ENCODE results near the gene SCYL3. TPM values are rescaled to one million over a fixed set of nuclear protein-coding genes. Genes with fewer than 3 reads are reported as not detected.
"Not testable (repeated sequence)": the region's sequence is repeated elsewhere in the genome, so short reads cannot be mapped to it uniquely, and the experiment has no call there.

The SCYL3 gene
- polyA plus RNA-seq, 2 donors, result 3.8 to 5.3 TPM

GRCh38 chr1:169924063-169924462 is 30.4 kb upstream of the SCYL3 start:
- H3K9me3 ChIP-seq (ENCODE audit: control insufficient read depth in 2 of 2, insufficient read depth in 1 of 2, low read depth in 1 of 2, low read length in 1 of 2), result no peaks in the 10 kb centered on the region
- no peaks in the 10 kb centered on the region for H3K36me3 ChIP-seq (ENCODE audit: control insufficient read depth in 2 of 2, insufficient read depth in 2 of 2, low read length in 1 of 2)
- no peak overlapping the region for H3K4me3 ChIP-seq (ENCODE audit: low read depth in 1 of 2, low read length in 2 of 2)
- no peaks in the 10 kb centered on the region for H3K27me3 ChIP-seq (ENCODE audit: control insufficient read depth in 1 of 2, insufficient read depth in 2 of 2, low read length in 2 of 2)
- 91 to 92% methylated on average over 2 of the region's 2 CpGs for WGBS, 2 donors
- no peak overlapping the region for H3K27ac ChIP-seq (ENCODE audit: low read depth in 2 of 2, low read length in 1 of 2)
- no peaks in the 10 kb centered on the region for H3K4me1 ChIP-seq (ENCODE audit: control insufficient read depth in 2 of 2, insufficient read depth in 2 of 2, low read length in 1 of 2)

GRCh38 chr1:169921080-169921479 is 27.4 kb upstream of the SCYL3 start:
- H3K4me1 ChIP-seq (ENCODE audit: control insufficient read depth in 2 of 2, insufficient read depth in 2 of 2, low read length in 1 of 2), result no peaks in the 10 kb centered on the region
- H3K27me3 ChIP-seq (ENCODE audit: control insufficient read depth in 1 of 2, insufficient read depth in 2 of 2, low read length in 2 of 2), result no peaks in the 10 kb centered on the region
- no peak overlapping the region for H3K4me3 ChIP-seq (ENCODE audit: low read depth in 1 of 2, low read length in 2 of 2)
- no peaks in the 10 kb centered on the region for H3K9me3 ChIP-seq (ENCODE audit: control insufficient read depth in 2 of 2, insufficient read depth in 1 of 2, low read depth in 1 of 2, low read length in 1 of 2)
- no peak overlapping the region for H3K27ac ChIP-seq (ENCODE audit: low read depth in 2 of 2, low read length in 1 of 2)
- 95 to 97% methylated on average over 4 of the region's 4 CpGs for WGBS, 2 donors
- no peaks in the 10 kb centered on the region for H3K36me3 ChIP-seq (ENCODE audit: control insufficient read depth in 2 of 2, insufficient read depth in 2 of 2, low read length in 1 of 2)

DNA sequence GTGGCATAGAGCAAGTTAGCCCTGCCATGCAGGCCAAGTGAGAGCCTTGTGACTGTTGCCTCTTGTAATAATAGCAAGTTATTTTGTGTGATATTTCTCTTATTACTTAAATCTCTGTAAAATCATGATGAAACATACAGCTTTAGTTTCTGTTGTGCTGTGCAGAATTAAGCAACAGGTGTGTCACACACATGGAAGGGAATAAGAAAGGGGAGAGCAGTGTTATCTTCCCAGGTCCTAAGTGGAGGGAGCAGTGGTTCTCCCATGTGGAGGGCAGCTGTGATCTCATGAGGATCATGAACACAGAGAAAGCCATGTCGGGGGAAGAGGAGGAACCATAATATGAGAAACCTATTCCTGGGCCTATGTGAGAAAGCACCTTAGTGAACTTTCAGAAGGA is 25.2 kb upstream of the SCYL3 start:
- Histone ChIP-seq H3K4me1 (ENCODE audit: control insufficient read depth in 2 of 2, insufficient read depth in 2 of 2, low read length in 1 of 2) (no peaks in the 10 kb centered on the region), H3K9me3 (ENCODE audit: control insufficient read depth in 2 of 2, insufficient read depth in 1 of 2, low read depth in 1 of 2, low read length in 1 of 2) (no peaks in the 10 kb centered on the region), H3K27ac (ENCODE audit: low read depth in 2 of 2, low read length in 1 of 2) (no peak overlapping the region), H3K4me3 (ENCODE audit: low read depth in 1 of 2, low read length in 2 of 2) (no peak overlapping the region), H3K27me3 (ENCODE audit: control insufficient read depth in 1 of 2, insufficient read depth in 2 of 2, low read length in 2 of 2) (no peaks in the 10 kb centered on the region), H3K36me3 (ENCODE audit: control insufficient read depth in 2 of 2, insufficient read depth in 2 of 2, low read length in 1 of 2) (no peaks in the 10 kb centered on the region)
- WGBS, 2 donors, result 93 to 100% methylated on average over 1 of the region's 1 CpG

GRCh38 chr1:169918220-169918619 is 24.5 kb upstream of the SCYL3 start:
- H3K4me3 ChIP-seq (ENCODE audit: low read depth in 1 of 2, low read length in 2 of 2); H3K4me1 ChIP-seq (ENCODE audit: control insufficient read depth in 2 of 2, insufficient read depth in 2 of 2, low read length in 1 of 2); H3K36me3 ChIP-seq (ENCODE audit: control insufficient read depth in 2 of 2, insufficient read depth in 2 of 2, low read length in 1 of 2); H3K27ac ChIP-seq (ENCODE audit: low read depth in 2 of 2, low read length in 1 of 2); H3K27me3 ChIP-seq (ENCODE audit: control insufficient read depth in 1 of 2, insufficient read depth in 2 of 2, low read length in 2 of 2); H3K9me3 ChIP-seq (ENCODE audit: control insufficient read depth in 2 of 2, insufficient read depth in 1 of 2, low read depth in 1 of 2, low read length in 1 of 2): not testable (repeated sequence)
- WGBS, 2 donors, result 86 to 88% methylated on average over 9 of the region's 9 CpGs

DNA sequence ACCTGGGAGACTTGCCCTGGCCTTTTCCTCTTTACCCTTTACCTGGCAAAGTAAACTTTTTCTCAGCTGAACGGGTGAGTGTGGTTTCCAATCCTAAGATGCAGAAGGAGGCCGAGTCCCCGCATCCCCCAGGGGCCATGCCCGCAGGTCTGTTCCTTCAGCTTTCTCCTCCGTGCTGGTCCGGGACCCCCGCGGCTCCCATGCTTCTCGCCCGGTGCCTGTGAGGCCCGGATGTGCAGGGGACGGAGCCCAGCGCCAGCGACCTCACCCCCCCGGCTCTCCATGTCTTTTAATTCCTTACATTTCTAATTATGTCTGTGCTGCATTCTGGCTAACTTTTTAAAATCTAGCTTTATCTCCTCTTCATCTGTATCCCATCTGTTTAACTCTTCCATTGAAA is 21.5 kb upstream of the SCYL3 start:
- no peaks in the 10 kb centered on the region for H3K4me1 ChIP-seq (ENCODE audit: control insufficient read depth in 2 of 2, insufficient read depth in 2 of 2, low read length in 1 of 2)
- no peaks in the 10 kb centered on the region for H3K27me3 ChIP-seq (ENCODE audit: control insufficient read depth in 1 of 2, insufficient read depth in 2 of 2, low read length in 2 of 2)
- H3K36me3 ChIP-seq (ENCODE audit: control insufficient read depth in 2 of 2, insufficient read depth in 2 of 2, low read length in 1 of 2), result no peaks in the 10 kb centered on the region
- peaks cover 0 to 3% of the 10 kb centered on the region in 2 donors for H3K9me3 ChIP-seq (ENCODE audit: control insufficient read depth in 2 of 2, insufficient read depth in 1 of 2, low read depth in 1 of 2, low read length in 1 of 2)
- no peak overlapping the region for H3K4me3 ChIP-seq (ENCODE audit: low read depth in 1 of 2, low read length in 2 of 2)
- no peak overlapping the region for H3K27ac ChIP-seq (ENCODE audit: low read depth in 2 of 2, low read length in 1 of 2)
- WGBS, 2 donors, result 55 to 58% methylated on average over 15 of the region's 15 CpGs

- no peak overlapping the region for H3K27ac ChIP-seq (ENCODE audit: low read depth in 2 of 2, low read length in 1 of 2)
- peaks cover 0 to 3% of the 10 kb centered on the region in 2 donors for H3K9me3 ChIP-seq (ENCODE audit: control insufficient read depth in 2 of 2, insufficient read depth in 1 of 2, low read depth in 1 of 2, low read length in 1 of 2)
- H3K4me3 ChIP-seq (ENCODE audit: low read depth in 1 of 2, low read length in 2 of 2), result no peak overlapping the region
- WGBS, 2 donors, result 21 to 45% methylated on average over 3 of the region's 3 CpGs
- H3K36me3 ChIP-seq (ENCODE audit: control insufficient read depth in 2 of 2, insufficient read depth in 2 of 2, low read length in 1 of 2), result no peaks in the 10 kb centered on the region
- no peaks in the 10 kb centered on the region for H3K27me3 ChIP-seq (ENCODE audit: control insufficient read depth in 1 of 2, insufficient read depth in 2 of 2, low read length in 2 of 2)
- no peaks in the 10 kb centered on the region for H3K4me1 ChIP-seq (ENCODE audit: control insufficient read depth in 2 of 2, insufficient read depth in 2 of 2, low read length in 1 of 2)
These were observed 20.8 kb upstream of the SCYL3 start for GRCh38 chr1:169914531-169914930.

GRCh38 chr1:169909499-169909898 is 15.8 kb upstream of the SCYL3 start:
- Histone ChIP-seq H3K4me3 (ENCODE audit: low read depth in 1 of 2, low read length in 2 of 2) (no peak overlapping the region), H3K27me3 (ENCODE audit: control insufficient read depth in 1 of 2, insufficient read depth in 2 of 2, low read length in 2 of 2) (no peaks in the 10 kb centered on the region), H3K36me3 (ENCODE audit: control insufficient read depth in 2 of 2, insufficient read depth in 2 of 2, low read length in 1 of 2) (no peaks in the 10 kb centered on the region), H3K4me1 (ENCODE audit: control insufficient read depth in 2 of 2, insufficient read depth in 2 of 2, low read length in 1 of 2) (no peaks in the 10 kb centered on the region), H3K27ac (ENCODE audit: low read depth in 2 of 2, low read length in 1 of 2) (no peak overlapping the region), H3K9me3 (ENCODE audit: control insufficient read depth in 2 of 2, insufficient read depth in 1 of 2, low read depth in 1 of 2, low read length in 1 of 2) (peaks cover 0 to 3% of the 10 kb centered on the region in 2 donors)
- 91 to 93% methylated on average over 16 of the region's 16 CpGs for WGBS, 2 donors

- Histone ChIP-seq H3K4me1 (ENCODE audit: control insufficient read depth in 2 of 2, insufficient read depth in 2 of 2, low read length in 1 of 2) (no peaks in the 10 kb centered on the region), H3K27me3 (ENCODE audit: control insufficient read depth in 1 of 2, insufficient read depth in 2 of 2, low read length in 2 of 2) (no peaks in the 10 kb centered on the region), H3K36me3 (ENCODE audit: control insufficient read depth in 2 of 2, insufficient read depth in 2 of 2, low read length in 1 of 2) (no peaks in the 10 kb centered on the region), H3K9me3 (ENCODE audit: control insufficient read depth in 2 of 2, insufficient read depth in 1 of 2, low read depth in 1 of 2, low read length in 1 of 2) (peaks cover 0 to 3% of the 10 kb centered on the region in 2 donors), H3K4me3 (ENCODE audit: low read depth in 1 of 2, low read length in 2 of 2) (no peak overlapping the region), H3K27ac (ENCODE audit: low read depth in 2 of 2, low read length in 1 of 2) (no peak overlapping the region)
These were observed 13.2 kb upstream of the SCYL3 start for GRCh38 chr1:169906938-169907337.

DNA sequence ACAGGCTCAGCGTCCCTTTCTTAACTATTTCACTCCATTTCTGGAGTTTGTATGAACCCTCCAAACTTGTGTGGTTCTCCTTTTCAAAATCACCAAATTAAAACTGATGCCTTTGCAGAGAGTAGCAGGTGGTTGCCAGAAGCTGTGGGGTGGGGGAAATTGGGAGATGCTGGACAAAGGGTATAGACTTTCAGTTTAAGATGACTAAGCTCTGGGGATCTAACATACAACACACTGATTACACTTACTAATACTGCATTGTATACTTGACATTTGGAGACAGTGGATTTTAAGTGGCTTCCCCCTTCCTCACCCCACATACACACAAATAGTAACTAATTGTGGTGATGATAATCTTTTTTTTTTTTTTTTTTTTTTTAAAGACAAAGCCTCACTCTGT is 11.1 kb upstream of the SCYL3 start:
- Histone ChIP-seq H3K4me1 (ENCODE audit: control insufficient read depth in 2 of 2, insufficient read depth in 2 of 2, low read length in 1 of 2) (no peaks in the 10 kb centered on the region), H3K9me3 (ENCODE audit: control insufficient read depth in 2 of 2, insufficient read depth in 1 of 2, low read depth in 1 of 2, low read length in 1 of 2) (no peaks in the 10 kb centered on the region), H3K4me3 (ENCODE audit: low read depth in 1 of 2, low read length in 2 of 2) (no peak overlapping the region), H3K36me3 (ENCODE audit: control insufficient read depth in 2 of 2, insufficient read depth in 2 of 2, low read length in 1 of 2) (no peaks in the 10 kb centered on the region), H3K27me3 (ENCODE audit: control insufficient read depth in 1 of 2, insufficient read depth in 2 of 2, low read length in 2 of 2) (no peaks in the 10 kb centered on the region), H3K27ac (ENCODE audit: low read depth in 2 of 2, low read length in 1 of 2) (no peak overlapping the region)
- WGBS, 2 donors, result 89 to 90% methylated on average over 1 of the region's 1 CpG

DNA sequence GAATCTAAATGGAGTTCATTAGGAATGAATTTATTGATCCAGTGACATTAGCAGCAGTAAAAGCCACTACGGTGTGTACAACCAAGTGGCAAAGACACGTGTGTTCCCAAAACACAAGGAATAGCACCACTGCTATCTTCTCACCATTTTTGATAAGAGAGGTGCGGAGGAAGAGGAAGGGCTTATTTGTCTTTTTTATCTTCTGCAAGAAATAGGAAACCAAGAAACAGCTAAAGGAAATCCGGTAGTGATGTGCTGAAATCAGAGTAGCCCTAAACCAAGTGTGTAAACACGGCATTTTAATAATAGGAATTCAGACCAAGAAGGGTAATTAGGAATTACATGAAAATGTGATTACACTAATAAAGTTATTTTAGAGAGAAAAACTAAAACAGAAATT is 9.1 kb upstream of the SCYL3 start:
- 53 to 65% methylated on average over 5 of the region's 5 CpGs for WGBS, 2 donors
- H3K9me3 ChIP-seq (ENCODE audit: control insufficient read depth in 2 of 2, insufficient read depth in 1 of 2, low read depth in 1 of 2, low read length in 1 of 2), result no peaks in the 10 kb centered on the region
- no peaks in the 10 kb centered on the region for H3K36me3 ChIP-seq (ENCODE audit: control insufficient read depth in 2 of 2, insufficient read depth in 2 of 2, low read length in 1 of 2)
- no peak overlapping the region for H3K27ac ChIP-seq (ENCODE audit: low read depth in 2 of 2, low read length in 1 of 2)
- no peaks in the 10 kb centered on the region for H3K4me1 ChIP-seq (ENCODE audit: control insufficient read depth in 2 of 2, insufficient read depth in 2 of 2, low read length in 1 of 2)
- no peaks in the 10 kb centered on the region for H3K27me3 ChIP-seq (ENCODE audit: control insufficient read depth in 1 of 2, insufficient read depth in 2 of 2, low read length in 2 of 2)
- no peak overlapping the region for H3K4me3 ChIP-seq (ENCODE audit: low read depth in 1 of 2, low read length in 2 of 2)

Data from esophagus (tissue), 2 donors.